Esophagus muscularis mucosa (tissue), 4 donors: Measurements from ENCODE around the gene DHX36. TPM values are rescaled to one million over a fixed set of nuclear protein-coding genes. Genes with fewer than 3 reads are reported as not detected.

Experiments
- DNase-seq: peaks from one replicate; pipeline ENCODE4 v3.0.0-alpha.2; 2017; ENCODE audit errors: extremely low spot score
- H3K27ac ChIP-seq, 4 donors: fragments of 200-600 bp; sonication (generic); replicated peaks in 1 of 4; 1 replicate in 3 of 4; 2 replicates in 1 of 4; pipeline ENCODE4 v1.5.1; 2016 to 2019; ENCODE audit warnings: mild to moderate bottlenecking in 1 of 4
- H3K27me3 ChIP-seq, 4 donors: fragments of 200-600 bp; sonication (generic); one replicate each; pipeline versions ENCODE4 v1.5.1 to v1.6.0; 2016 to 2019
- H3K36me3 ChIP-seq, 4 donors: fragments of 200-600 bp; sonication (generic); one replicate each; pipeline ENCODE4 v1.5.1; 2016 to 2019
- H3K4me1 ChIP-seq, 4 donors: fragments of 200-600 bp; sonication (generic); one replicate each; pipeline ENCODE4 v1.5.1; 2016 to 2019
- H3K4me3 ChIP-seq, 4 donors: fragments of 200-600 bp; sonication (generic); 1 replicate in 2 of 4; 2 replicates in 2 of 4; pipeline ENCODE4 v1.5.1; 2016 to 2019; ENCODE audit warnings: mild to moderate bottlenecking in 4 of 4, moderate library complexity in 1 of 4
- H3K9me3 ChIP-seq, 4 donors: fragments of 200-600 bp; sonication (generic); 1 replicate in 3 of 4; 2 replicates in 1 of 4; pipeline ENCODE4 v1.5.1; 2016 to 2019
- CTCF ChIP-seq, 3 experiments: fragments of 200-600 bp in 2 of 3; fragments of 450-650 bp in 1 of 3; sonication (generic) in 2 of 3; IDR thresholded peaks; one replicate each; pipeline ENCODE4 v1.5.1; 2017 to 2019; ENCODE audit warnings: antibody characterized with exemption in 3 of 3, mild to moderate bottlenecking in 2 of 3, moderate library complexity in 1 of 3
- EP300 ChIP-seq: sonication (generic); formaldehyde crosslinking; IDR thresholded peaks from one replicate; pipeline ENCODE4 v1.6.1; 2017; ENCODE audit warnings: antibody characterized with exemption
- POLR2A ChIP-seq: fragments of 450-650 bp; IDR thresholded peaks from one replicate; pipeline ENCODE4 v1.6.1; 2017; ENCODE audit warnings: antibody characterized with exemption, moderate library complexity, mild to moderate bottlenecking, low read depth
- POLR2AphosphoS5 ChIP-seq, 2 donors: sonication (generic); formaldehyde crosslinking; IDR thresholded peaks; one replicate each; pipeline ENCODE4 v1.6.1; 2017; ENCODE audit warnings: antibody characterized with exemption in 2 of 2
- WGBS: methylation state at CpG from one replicate; pipeline ENCODE4 v1.1.5; 2018; 5-methylcytosine and 5-hydroxymethylcytosine counted together
- intact Hi-C: fragments of 100-400 bp; cut with DNase I; formaldehyde crosslinking; loops from one replicate; pipeline ENCODE4 v1.15.1; 2023
- total RNA-seq, 4 donors: library from RNA; depleted of rRNA; stranded (reverse); fragments of >200 nt; gene quantifications; one replicate each; pipeline versions ENCODE4 v1.1.0 to v1.2.1, GENCODE V29; 2016

DHX36 gene
- total RNA-seq, 4 donors from 2014 or later, result 35.0 to 84.7 (median 54.5) TPM

- intact Hi-C loops, result no loop called here
- peaks cover 45 to 87% (median 72%) of the 10 kb centered on the region in 4 donors for H3K36me3 ChIP-seq
- TF ChIP-seq EP300 (no peak), POLR2A (no peak)
- H3K9me3 ChIP-seq, result no peaks in the 10 kb centered on the region
- H3K4me1 ChIP-seq, result peaks cover 0 to 7% (median 2%) of the 10 kb centered on the region in 4 donors
- no peak overlapping the region for H3K4me3 ChIP-seq
- DNase-seq, result no peak
- H3K27me3 ChIP-seq, result no peaks in the 10 kb centered on the region
- H3K27ac ChIP-seq, result no peak overlapping the region
Observed at GRCh38 chr3:154304116-154304786, 20.0 kb downstream of the DHX36 start.

- DNase-seq, result no peak
- Histone ChIP-seq H3K27me3 (no peaks in the 10 kb centered on the region), H3K27ac (no peak overlapping the region), H3K4me3 (no peak overlapping the region), H3K9me3 (no peaks in the 10 kb centered on the region), H3K36me3 (peaks cover 49 to 94% (median 77%) of the 10 kb centered on the region in 4 donors), H3K4me1 (peaks cover 0 to 9% (median 0%) of the 10 kb centered on the region in 4 donors)
- TF ChIP-seq POLR2AphosphoS5 (IDR thresholded peaks at IDR 0.05), result no peak
- TF ChIP-seq CTCF (IDR thresholded peaks at IDR 0.05), result no peak
- no peak for TF ChIP-seq EP300
- TF ChIP-seq POLR2A, result no peak
- WGBS, result 91% methylated on average over 3 of the region's 3 CpGs
- intact Hi-C loops, result no loop called here
Observed at GRCh38 chr3:154301561-154301960, 22.7 kb downstream of the DHX36 start.

- TF ChIP-seq POLR2AphosphoS5 (IDR thresholded peaks at IDR 0.05) (no peak), CTCF (IDR thresholded peaks at IDR 0.05) (no peak), POLR2A (no peak), EP300 (no peak)
- peaks cover 13 to 96% (median 61%) of the 10 kb centered on the region in 4 donors for H3K36me3 ChIP-seq
- H3K27ac ChIP-seq, result no peak overlapping the region
- no peak for DNase-seq
- H3K9me3 ChIP-seq, result no peaks in the 10 kb centered on the region
- H3K4me1 ChIP-seq, result peaks cover 0 to 10% (median 0%) of the 10 kb centered on the region in 4 donors
- H3K27me3 ChIP-seq, result no peaks in the 10 kb centered on the region
- no peak overlapping the region for H3K4me3 ChIP-seq
- intact Hi-C loops, result no loop called here
- WGBS, result 92% methylated on average over 2 of the region's 2 CpGs
Observed at GRCh38 chr3:154294016-154294415, 30.3 kb downstream of the DHX36 start.

GRCh38 chr3:154290187-154290586, 34.1 kb downstream of the DHX36 start:
- H3K4me3 ChIP-seq, result no peak overlapping the region
- H3K27ac ChIP-seq, result no peak overlapping the region
- H3K36me3 ChIP-seq, result peaks cover 10 to 90% (median 54%) of the 10 kb centered on the region in 4 donors
- H3K4me1 ChIP-seq, result peaks cover 0 to 11% (median 4%) of the 10 kb centered on the region in 4 donors
- intact Hi-C loops, result no loop called here
- H3K27me3 ChIP-seq, result no peaks in the 10 kb centered on the region
- WGBS, result 100% methylated on average over 5 of the region's 5 CpGs
- DNase-seq, result no peak
- TF ChIP-seq POLR2A (no peak), EP300 (no peak), CTCF (IDR thresholded peaks at IDR 0.05) (no peak), POLR2AphosphoS5 (IDR thresholded peaks at IDR 0.05) (no peak)
- H3K9me3 ChIP-seq, result no peaks in the 10 kb centered on the region

- WGBS, result 70% methylated on average over 2 of the region's 2 CpGs
- Histone ChIP-seq H3K36me3 (peaks cover 20 to 90% (median 52%) of the 10 kb centered on the region in 4 donors), H3K27me3 (no peaks in the 10 kb centered on the region), H3K4me3 (no peak overlapping the region), H3K4me1 (peaks cover 0 to 30% (median 19%) of the 10 kb centered on the region in 4 donors), H3K9me3 (no peaks in the 10 kb centered on the region), H3K27ac (no peak overlapping the region)
- intact Hi-C loops, result no loop called here
- no peak for DNase-seq
- TF ChIP-seq CTCF (IDR thresholded peaks at IDR 0.05) (no peak), POLR2AphosphoS5 (IDR thresholded peaks at IDR 0.05) (no peak), POLR2A (no peak), EP300 (no peak)
Observed at GRCh38 chr3:154285221-154285620, 39.1 kb downstream of the DHX36 start.
